K562 (cell line): ENCODE data around the gene CDYL. TPM values are rescaled to one million over a fixed set of nuclear protein-coding genes. Genes with fewer than 3 reads are reported as not detected.

ENCODE experiments used
- ATAC-seq: fragments of 200-7000 bp; cut with Tn5 transposase; 3 replicates; pipeline ENCODE4 v1.9.1; 2020; ENCODE audit warnings: moderate library complexity
- BruUV-seq: library from RNA; stranded (reverse); fragments of 400-500 nt; replicated peaks from 2 replicates; lab custom pipeline; 2021; lab: Mats Ljungman, UMichigan
- CTCF ChIA-PET: fragments of 300-600 bp; formaldehyde crosslinking; extraction: SDS; loops from one replicate; lab custom pipeline; 2021; ENCODE audit warnings: low intra/inter-chr PET ratio; lab: Yijun Ruan, JAX
- POLR2A ChIA-PET: fragments of 300-600, 350-650 bp; sonication (Branson Sonifier 250); formaldehyde crosslinking; extraction: SDS; loops from one replicate; lab custom pipeline; 2021; ENCODE audit warnings: antibody characterized with exemption, inconsistent platforms; lab: Yijun Ruan, JAX
- DNase-seq, 4 experiments: peaks; one replicate each; pipeline versions ENCODE4 v3.0.0 to v3.0.0-alpha.2; 2011 to 2018; ENCODE audit warnings: low spot score in 3 of 4, mixed read lengths in 3 of 4; ENCODE audit errors: extremely low read depth in 1 of 4
- FAIRE-seq: peaks from 2 replicates; lab custom pipeline; 2011; peaks lifted over from hg19 to GRCh38; lab: Jason Lieb, UNC
- H2AFZ ChIP-seq: 2 replicates; pipeline ENCODE4 v1.6.0; 2011; ENCODE audit warnings: low read depth, low read length, control low read depth, inconsistent platforms
- H3K27ac ChIP-seq: fragments of 200-600 bp; 3 replicates; pipeline ENCODE4 v1.8.0; 2011; ENCODE audit warnings: low read depth, mild to moderate bottlenecking, control low read depth, inconsistent platforms, low read length, moderate library complexity, mixed read lengths; ENCODE audit errors: extremely low read depth
- H3K27me3 ChIP-seq, 2 experiments: fragments of 300-600 bp in 1 of 2; 2 replicates in 1 of 2; 3 replicates in 1 of 2; pipeline versions ENCODE4 v1.6.0 to v1.8.0; 2011; ENCODE audit warnings: inconsistent platforms in 2 of 2, low read length in 2 of 2, mild to moderate bottlenecking in 1 of 2, mixed read lengths in 1 of 2, moderate library complexity in 1 of 2; ENCODE audit not compliant: control insufficient read depth in 2 of 2, insufficient read depth in 2 of 2
- H3K36me3 ChIP-seq: fragments of 300-600 bp; 3 replicates; pipeline ENCODE4 v1.8.0; 2011; ENCODE audit warnings: mild to moderate bottlenecking, low read length, inconsistent platforms; ENCODE audit not compliant: control insufficient read depth, insufficient read depth
- H3K4me1 ChIP-seq, 2 experiments: fragments of 200-600 bp in 1 of 2; replicated peaks in 1 of 2; 2 replicates in 1 of 2; 3 replicates in 1 of 2; pipeline versions ENCODE4 v1.5.1 to v1.8.0; 2011; ENCODE audit warnings: inconsistent platforms in 2 of 2, low read length in 2 of 2, mild to moderate bottlenecking in 1 of 2, mixed read lengths in 1 of 2, moderate library complexity in 1 of 2; ENCODE audit not compliant: control insufficient read depth in 2 of 2, insufficient read depth in 2 of 2
- H3K4me2 ChIP-seq: 2 replicates; pipeline ENCODE4 v1.6.1; 2011; ENCODE audit warnings: low read length, control low read depth, inconsistent platforms, mixed read lengths; ENCODE audit not compliant: insufficient read depth
- H3K4me3 ChIP-seq: fragments of 200-600 bp; sonication (generic), shearing (Covaris generic); 2 replicates; pipeline ENCODE4 v1.5.1; 2016; ENCODE audit warnings: control low read depth, inconsistent platforms
- H3K79me2 ChIP-seq: fragments of 200-600 bp; 3 replicates; pipeline ENCODE4 v1.8.0; 2011; ENCODE audit warnings: low read length, inconsistent platforms; ENCODE audit not compliant: control insufficient read depth, insufficient read depth
- H3K9ac ChIP-seq, 2 experiments: 2 replicates each; pipeline versions ENCODE4 v1.6.0 to v1.6.1; 2011; ENCODE audit warnings: low read depth in 2 of 2, low read length in 2 of 2, control low read depth in 1 of 2, inconsistent platforms in 1 of 2, mild to moderate bottlenecking in 1 of 2, mixed read lengths in 1 of 2; ENCODE audit not compliant: insufficient read depth in 1 of 2
- H3K9me1 ChIP-seq: one replicate; pipeline ENCODE4 v1.6.0; 2011; ENCODE audit warnings: inconsistent platforms, mild to moderate bottlenecking, low read length, moderate library complexity; ENCODE audit not compliant: control insufficient read depth, insufficient read depth
- H3K9me3 ChIP-seq: replicated peaks from 2 replicates; pipeline ENCODE4 v1.5.1; 2011; ENCODE audit warnings: low read depth, low read length, inconsistent platforms; ENCODE audit not compliant: control insufficient read depth, insufficient read depth
- H4K20me1 ChIP-seq: replicated peaks from 2 replicates; pipeline ENCODE4 v1.6.1; 2011; ENCODE audit warnings: low read length, inconsistent platforms, mixed read lengths; ENCODE audit not compliant: control insufficient read depth, insufficient read depth
- BCOR ChIP-seq: fragments of 450-650 bp; IDR thresholded peaks from 2 replicates; pipeline ENCODE4 v1.6.1; 2016
- CAMTA2 ChIP-seq: fragments of 250-450 bp; sonication (Bioruptor Pico); conservative IDR thresholded peaks from 2 replicates; pipeline ENCODE4 v1.5.1; 2022
- CBFA2T3 ChIP-seq: fragments of 450-650 bp; IDR thresholded peaks from 2 replicates; pipeline ENCODE4 v1.6.1; 2017
- HNRNPK ChIP-seq: fragments of 200-400 bp; formaldehyde crosslinking; IDR thresholded peaks from one replicate; pipeline ENCODE4 v1.6.1; 2018; ENCODE audit warnings: mild to moderate bottlenecking, low read depth, low read length; ENCODE audit not compliant: poor library complexity, severe bottlenecking
- KDM1A ChIP-seq, 2 experiments: fragments of 450-650 bp; IDR thresholded peaks; 2 replicates each; pipeline ENCODE4 v1.6.1; 2016; ENCODE audit warnings: mild to moderate bottlenecking in 2 of 2
- RBM25 ChIP-seq: fragments of 200-400 bp; formaldehyde crosslinking; IDR thresholded peaks from 2 replicates; pipeline ENCODE4 v1.6.1; 2018; ENCODE audit warnings: low read length, low read depth, moderate library complexity; ENCODE audit not compliant: severe bottlenecking
- SMARCA4 ChIP-seq: fragments of 450-650 bp; IDR thresholded peaks from 2 replicates; pipeline ENCODE4 v1.6.1; 2016
- ZNF316 ChIP-seq: fragments of 450-650 bp; IDR thresholded peaks from 2 replicates; pipeline ENCODE4 v1.6.1; 2016
- ZNF668 ChIP-seq: fragments of 250-450 bp; sonication (Bioruptor Pico); IDR thresholded peaks from 2 replicates; pipeline ENCODE4 v1.8.0; 2022; ENCODE audit warnings: mild to moderate bottlenecking, inconsistent platforms
- WGBS: fragments of 100-300 bp; shearing (Covaris generic); methylation state at CpG from one replicate; pipeline ENCODE4 v1.1.6; 2016; ENCODE audit warnings: low coverage, mixed read lengths; ENCODE audit not compliant: insufficient coverage; ENCODE audit errors: missing lambda C conversion rate; 5-methylcytosine and 5-hydroxymethylcytosine counted together
- in situ Hi-C: fragments of 300-500 bp; cut with MboI; formaldehyde crosslinking; loops from 4 replicates; pipeline ENCODE4 v1.15.0; 2018; ENCODE audit warnings: inconsistent platforms, mixed read lengths
- intact Hi-C: fragments of 100-400 bp; cut with micrococcal nuclease; formaldehyde crosslinking; loops from 2 replicates; pipeline ENCODE4 v1.14.2; 2022
- polyA plus RNA-seq, 8 experiments: library from polyadenylated mRNA; depleted of rRNA in 4 of 8; stranded (reverse) in 5 of 8; unstranded in 3 of 8; fragments of >200 nt; fragmentation: Nextera tagmentation in 2 of 8; fragmentation: Illumina TruSeq in 1 of 8; extraction: Ambion mirVana in 2 of 8; extraction: Trizol in 1 of 8; gene quantifications; 2 replicates each; pipeline versions ENCODE4 v1.2.1 to v1.2.3, GENCODE V29; 2011 to 2014; ENCODE audit warnings: inconsistent platforms in 1 of 8, missing spikeins in 1 of 8
- total RNA-seq, 7 experiments: library from RNA; depleted of rRNA in 6 of 7; stranded (reverse); fragments of >200 nt in 6 of 7; fragmentation: Illumina TruSeq in 2 of 7; extraction: Trizol in 2 of 7; gene quantifications; 2 replicates each; pipeline versions ENCODE4 v1.2.1 to v1.2.3, GENCODE V29; 2011 to 2021; ENCODE audit warnings: low replicate concordance in 1 of 7

Gene CDYL
- total and polyA plus RNA-seq, 9 of the 15 experiments (the other 6 are each of a cell fraction or from before 2014, with no cell fraction given) = 8.1 to 45.8 (median 40.8) TPM

DNA sequence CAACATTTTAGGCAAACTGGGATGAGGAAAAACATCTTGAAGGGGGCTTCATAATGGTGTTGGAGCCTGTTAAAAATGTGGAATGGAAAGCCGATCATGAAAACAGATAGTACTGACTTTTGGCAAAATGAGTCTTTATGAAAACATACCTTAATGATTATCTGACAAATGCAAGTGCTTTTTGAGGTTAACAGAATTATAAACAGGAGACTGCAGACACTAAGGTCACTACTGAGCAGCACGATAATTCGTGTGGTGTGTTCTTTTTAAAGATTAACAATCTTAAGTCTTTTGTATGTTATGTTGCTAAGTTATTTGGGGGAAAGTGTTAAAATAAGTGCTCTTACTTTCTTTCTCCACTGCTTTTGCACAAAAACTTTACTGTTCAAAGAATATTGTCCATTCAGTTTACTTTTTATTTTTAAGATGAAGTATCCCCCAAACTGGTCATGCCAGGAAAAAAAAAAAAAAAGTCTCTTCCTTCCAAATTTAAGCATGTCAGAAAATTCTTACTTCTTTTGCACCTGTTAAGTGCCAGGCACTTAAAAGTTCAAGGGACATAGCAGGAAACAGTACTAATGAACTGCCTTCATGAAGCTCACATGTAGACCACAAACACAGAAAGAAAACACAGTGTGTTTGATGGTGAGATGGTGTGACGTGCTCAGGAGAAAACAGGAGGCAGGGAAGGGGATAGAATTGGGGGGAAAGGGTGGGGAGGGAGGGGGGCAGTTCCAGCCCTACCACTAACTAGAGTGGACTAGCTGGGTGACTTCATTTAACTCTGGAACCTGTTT, 73.2 kb downstream of the CDYL start (continued):
- no peak for TF ChIP-seq HNRNPK
- TF ChIP-seq CBFA2T3 = peak; percentile 61
- no peak for TF ChIP-seq CAMTA2
- no peak for TF ChIP-seq ZNF668
- no peak for TF ChIP-seq ZNF316

DNA sequence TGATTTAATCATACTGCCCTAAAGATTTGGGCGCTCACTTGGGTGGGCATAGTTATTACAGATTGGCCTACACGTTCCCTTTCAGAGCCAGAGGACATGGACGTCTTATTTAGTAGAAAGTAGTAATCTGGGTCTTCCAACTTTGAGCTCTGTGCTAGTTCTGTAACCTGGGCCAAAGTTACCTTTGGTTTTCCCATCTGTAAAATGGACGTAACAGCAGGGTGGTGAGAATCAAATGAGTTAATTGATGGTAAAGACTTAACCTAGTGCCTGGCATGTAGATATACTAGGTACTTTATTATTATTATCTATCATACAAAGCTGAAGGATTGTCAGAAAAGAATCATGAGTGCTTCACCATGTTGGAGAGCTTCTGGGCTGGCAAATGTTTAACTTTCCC, 74.8 kb downstream of the CDYL start:
- ChIA-PET POLR2A (no interaction called here), CTCF (no interaction called here)
- no peaks in the 10 kb centered on the region for H3K27me3 ChIP-seq
- intact Hi-C loops = loop anchor here (10.0 kb wide), 1 partner anchor 184 kb away; no protein-coding TSS in a partner anchor
- FAIRE-seq (no peak), DNase-seq (no peak), ATAC-seq (no peak)
- TF ChIP-seq BCOR (peak; percentile 42; the same call in 1 of the 2 replicates), RBM25 (peak; percentile 66), KDM1A (IDR thresholded peaks at IDR 0.05) (0 out of 4 replicates have a peak, but pooled peaks of 1 of the 2 experiments have one; percentile 20), SMARCA4 (no peak)
- BruUV-seq = no TSS peak
- H3K9me1 ChIP-seq = peaks cover 8% of the 10 kb centered on the region
- peaks cover 51% of the 10 kb centered on the region for H4K20me1 ChIP-seq
- H3K36me3 ChIP-seq = no peaks in the 10 kb centered on the region
- H3K4me3 ChIP-seq = no peak overlapping the region
- WGBS = 82% methylated on average over 4 of the region's 4 CpGs
- H3K9me3 ChIP-seq = no peaks in the 10 kb centered on the region
- no peak overlapping the region for H3K27ac ChIP-seq
- in situ Hi-C loops = no loop called here
- peaks cover 95% of the 10 kb centered on the region for H3K79me2 ChIP-seq
- no peak overlapping the region for H3K9ac ChIP-seq
- H3K4me2 ChIP-seq = no peak overlapping the region
- H3K4me1 ChIP-seq = peaks cover 7 to 27% of the 10 kb centered on the region in 2 experiments; a peak in 4 of 5 replicates
- H2AFZ ChIP-seq = no peak overlapping the region
